ENCODE results near the gene TMPRSS5. TPM values are rescaled to one million over a fixed set of nuclear protein-coding genes. Genes with fewer than 3 reads are reported as not detected.

TMPRSS5 gene
- total RNA-seq, 4 donors from 2014 or later, result 0.26 to 0.83 (median 0.37) TPM

DNA sequence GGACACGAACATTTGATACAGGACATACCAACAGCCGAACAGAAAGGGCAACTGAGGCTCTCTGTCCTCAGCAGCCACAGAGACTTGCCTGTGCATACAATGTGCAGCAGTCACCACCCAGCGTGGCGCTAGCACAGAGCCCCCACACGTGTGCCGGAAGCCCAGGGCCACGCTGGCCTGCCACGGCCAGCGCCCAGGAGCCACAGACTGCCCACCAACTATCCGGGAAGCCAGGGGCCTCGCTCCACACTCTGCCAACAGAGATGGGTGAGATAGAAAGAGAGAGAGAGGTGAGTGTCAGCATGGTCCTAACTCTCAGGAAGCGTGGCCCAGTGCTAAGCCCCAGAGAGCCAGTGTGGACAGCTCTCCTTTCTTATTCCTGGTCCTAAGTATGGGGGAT, 11.7 kb downstream of the TMPRSS5 start:
- WGBS, result 91% methylated on average over 12 of the region's 12 CpGs
- Histone ChIP-seq H3K9me3 (no peaks in the 10 kb centered on the region), H3K4me1 (peaks cover 0 to 4% (median 0%) of the 10 kb centered on the region in 4 donors), H3K36me3 (peaks cover 0 to 22% (median 0%) of the 10 kb centered on the region in 4 donors), H3K27me3 (no peaks in the 10 kb centered on the region), H3K4me3 (no peak overlapping the region), H3K27ac (replicated peaks in 1 of 4) (no peak overlapping the region)
- intact Hi-C loops (cut with DNase I), result no loop called here
- no peak for DNase-seq (ENCODE audit: extremely low spot score)
- TF ChIP-seq POLR2A (IDR thresholded peaks at IDR 0.05; ENCODE audit: low read depth), result no peak
- TF ChIP-seq POLR2AphosphoS5 (IDR thresholded peaks at IDR 0.05), result no peak
- TF ChIP-seq, protein P1, sequence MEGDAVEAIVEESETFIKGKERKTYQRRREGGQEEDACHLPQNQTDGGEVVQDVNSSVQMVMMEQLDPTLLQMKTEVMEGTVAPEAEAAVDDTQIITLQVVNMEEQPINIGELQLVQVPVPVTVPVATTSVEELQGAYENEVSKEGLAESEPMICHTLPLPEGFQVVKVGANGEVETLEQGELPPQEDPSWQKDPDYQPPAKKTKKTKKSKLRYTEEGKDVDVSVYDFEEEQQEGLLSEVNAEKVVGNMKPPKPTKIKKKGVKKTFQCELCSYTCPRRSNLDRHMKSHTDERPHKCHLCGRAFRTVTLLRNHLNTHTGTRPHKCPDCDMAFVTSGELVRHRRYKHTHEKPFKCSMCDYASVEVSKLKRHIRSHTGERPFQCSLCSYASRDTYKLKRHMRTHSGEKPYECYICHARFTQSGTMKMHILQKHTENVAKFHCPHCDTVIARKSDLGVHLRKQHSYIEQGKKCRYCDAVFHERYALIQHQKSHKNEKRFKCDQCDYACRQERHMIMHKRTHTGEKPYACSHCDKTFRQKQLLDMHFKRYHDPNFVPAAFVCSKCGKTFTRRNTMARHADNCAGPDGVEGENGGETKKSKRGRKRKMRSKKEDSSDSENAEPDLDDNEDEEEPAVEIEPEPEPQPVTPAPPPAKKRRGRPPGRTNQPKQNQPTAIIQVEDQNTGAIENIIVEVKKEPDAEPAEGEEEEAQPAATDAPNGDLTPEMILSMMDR (IDR thresholded peaks at IDR 0.05), result no peak
- TF ChIP-seq EP300 (IDR thresholded peaks at IDR 0.05), result no peak

DNA sequence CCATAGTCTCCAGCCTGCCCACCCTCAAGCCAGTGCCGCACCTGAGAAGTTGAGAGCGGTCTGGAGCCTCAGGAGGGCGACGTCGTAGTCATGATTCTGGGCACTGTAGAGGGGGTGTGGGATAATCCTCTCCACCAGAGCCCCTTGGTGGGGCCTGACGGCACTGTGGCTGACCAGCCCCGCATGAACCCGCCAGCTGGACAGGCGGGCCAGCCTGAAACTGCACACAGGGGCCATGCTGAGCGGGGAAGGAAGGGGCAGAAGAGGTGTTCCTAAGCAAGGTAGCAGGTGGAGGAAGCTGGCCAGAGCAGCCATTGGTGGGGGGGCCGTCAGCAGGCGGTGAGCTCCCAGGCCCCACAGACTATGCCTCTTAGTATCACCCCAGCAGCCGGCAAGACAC, 13.1 kb downstream of the TMPRSS5 start:
- TF ChIP-seq POLR2AphosphoS5 (IDR thresholded peaks at IDR 0.05), result no peak
- TF ChIP-seq, protein P1 (IDR thresholded peaks at IDR 0.05), result no peak
- no peak for TF ChIP-seq EP300 (IDR thresholded peaks at IDR 0.05)
- no peak for TF ChIP-seq POLR2A (IDR thresholded peaks at IDR 0.05; ENCODE audit: low read depth)
- peaks cover 0 to 4% (median 0%) of the 10 kb centered on the region in 4 donors for H3K4me1 ChIP-seq
- no peaks in the 10 kb centered on the region for H3K27me3 ChIP-seq
- intact Hi-C loops (cut with DNase I), result no loop called here
- no peak for DNase-seq (ENCODE audit: extremely low spot score)
- H3K9me3 ChIP-seq, result no peaks in the 10 kb centered on the region
- no peak overlapping the region for H3K27ac ChIP-seq (replicated peaks in 1 of 4)
- H3K4me3 ChIP-seq, result no peak overlapping the region
- 92% methylated on average over 13 of the region's 13 CpGs for WGBS
- peaks cover 0 to 22% (median 0%) of the 10 kb centered on the region in 4 donors for H3K36me3 ChIP-seq

DNA sequence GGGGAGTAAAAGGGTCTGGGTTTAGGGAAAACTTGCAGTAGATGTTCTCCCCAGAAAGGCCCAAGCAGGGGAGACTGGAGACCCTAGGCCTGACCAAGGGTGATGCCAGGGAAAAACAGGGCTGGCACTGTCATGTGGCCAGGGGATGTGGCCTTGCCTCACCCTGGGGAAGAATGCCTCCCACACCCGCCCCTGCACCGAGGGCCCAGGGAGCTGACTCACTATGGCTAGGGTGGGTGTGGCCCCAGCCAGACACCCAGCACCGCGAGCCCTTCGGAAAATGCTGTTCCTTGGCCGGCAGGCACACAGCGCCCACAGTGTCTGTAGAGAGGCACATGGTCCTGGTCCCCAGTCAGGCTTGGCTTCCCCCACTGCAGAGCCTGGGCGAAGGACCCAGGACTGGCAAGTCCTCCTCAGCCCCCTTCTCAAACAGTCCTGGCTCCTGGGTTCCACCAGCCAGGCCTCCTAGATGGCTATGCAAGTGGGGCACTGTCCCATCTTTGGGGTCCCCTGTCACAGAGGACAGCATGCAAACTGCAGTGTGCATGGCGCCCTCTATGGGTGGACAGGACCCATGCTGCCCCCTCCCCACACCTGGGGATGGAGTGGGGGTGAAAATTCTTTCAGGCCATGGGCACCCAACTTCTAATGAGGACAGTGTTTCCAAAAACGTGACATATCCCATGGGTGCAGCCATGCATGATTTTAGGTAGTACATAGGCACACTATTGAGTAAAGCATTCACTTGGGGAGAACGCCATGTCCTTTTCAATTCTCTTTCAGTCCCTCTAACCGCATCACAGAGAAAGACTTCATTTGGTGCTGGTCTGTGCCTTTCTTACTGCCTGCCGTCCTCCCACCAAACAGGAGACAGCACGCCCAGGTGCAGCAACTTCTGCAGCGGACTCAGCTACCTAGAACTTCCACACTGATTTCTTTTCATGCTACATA, 15.2 kb downstream of the TMPRSS5 start:
- peaks cover 0 to 9% (median 0%) of the 10 kb centered on the region in 4 donors for H3K36me3 ChIP-seq
- 73% methylated on average over 13 of the region's 15 CpGs for WGBS
- DNase-seq (ENCODE audit: extremely low spot score), result no peak
- intact Hi-C loops (cut with DNase I), result no loop called here
- no peak overlapping the region for H3K4me3 ChIP-seq
- H3K9me3 ChIP-seq, result no peaks in the 10 kb centered on the region
- H3K4me1 ChIP-seq, result peaks cover 0 to 4% (median 0%) of the 10 kb centered on the region in 4 donors
- H3K27me3 ChIP-seq, result no peaks in the 10 kb centered on the region
- no peak overlapping the region for H3K27ac ChIP-seq (replicated peaks in 1 of 4)
- no peak for TF ChIP-seq POLR2AphosphoS5 (IDR thresholded peaks at IDR 0.05)
- TF ChIP-seq, protein P1 (IDR thresholded peaks at IDR 0.05), result peak in 1 of 3 experiments; percentile 18

DNA sequence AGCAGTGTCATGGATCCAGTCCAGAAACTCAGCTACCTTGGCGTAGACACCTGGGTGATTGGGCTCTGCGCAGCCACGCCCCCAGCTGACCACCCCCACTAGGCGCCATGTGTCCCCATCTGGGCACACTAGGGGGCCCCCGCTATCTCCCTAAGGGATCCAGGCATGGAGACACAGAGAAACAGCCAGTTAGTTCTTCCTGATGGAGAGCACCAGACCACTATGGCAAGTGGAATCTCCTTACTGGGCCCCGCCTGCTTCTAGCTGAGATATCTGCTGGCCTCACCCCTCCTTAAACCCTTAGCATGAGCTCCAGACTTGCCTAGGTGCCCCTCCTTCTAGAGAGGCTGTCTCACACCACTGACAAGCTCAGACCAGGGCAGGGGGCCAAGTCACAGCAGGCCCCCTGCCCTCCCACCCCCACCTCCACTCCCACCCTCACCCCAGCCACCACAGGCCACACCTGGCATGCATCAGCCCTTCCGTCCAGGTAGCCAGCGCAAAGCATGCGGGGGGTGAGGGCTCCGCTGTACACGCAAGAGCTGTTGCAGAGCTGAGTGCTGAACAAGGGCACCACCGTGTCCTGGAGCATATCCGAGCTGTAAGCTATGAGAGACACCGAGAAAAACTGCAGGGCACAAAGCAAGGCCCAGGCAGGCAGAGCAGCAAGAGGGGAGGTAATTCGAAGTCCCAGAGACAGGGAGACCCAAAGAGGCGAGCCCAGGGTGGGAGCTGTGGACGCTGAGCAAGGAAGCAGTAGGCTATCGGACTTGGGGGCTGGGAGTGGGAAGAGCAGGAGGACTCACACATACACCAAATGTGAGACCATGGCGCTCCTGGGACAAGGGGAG, 16.1 kb downstream of the TMPRSS5 start:
- no peak overlapping the region for H3K27ac ChIP-seq (replicated peaks in 1 of 4)
- DNase-seq (ENCODE audit: extremely low spot score), result no peak
- H3K9me3 ChIP-seq, result no peaks in the 10 kb centered on the region
- H3K4me3 ChIP-seq, result no peak overlapping the region
- H3K4me1 ChIP-seq, result peaks cover 0 to 4% (median 0%) of the 10 kb centered on the region in 4 donors
- WGBS, result 90% methylated on average over 17 of the region's 19 CpGs
- intact Hi-C loops (cut with DNase I), result no loop called here
- H3K36me3 ChIP-seq, result peaks cover 0 to 4% (median 0%) of the 10 kb centered on the region in 4 donors
- H3K27me3 ChIP-seq, result no peaks in the 10 kb centered on the region
- TF ChIP-seq EP300 (IDR thresholded peaks at IDR 0.05), result no peak
- TF ChIP-seq, protein P1 (IDR thresholded peaks at IDR 0.05), result no peak
- no peak for TF ChIP-seq POLR2AphosphoS5 (IDR thresholded peaks at IDR 0.05)
- no peak for TF ChIP-seq POLR2A (IDR thresholded peaks at IDR 0.05; ENCODE audit: low read depth)

Measured in esophagus muscularis mucosa (tissue), 4 donors.